ENCODE data around the gene NOL4L.
A peak's percentile ranks its signal among the peaks of the same experiment; 100 is the strongest.

The NOL4L gene

GRCh38 chr20:32585011-32585585 lies at the start of gene NOL4L:
Gene NOL4L, minus strand, starts transcription at chr20:32585333. Its CDS starts 443 bp downstream, at chr20:32584890.
- peak within 1 kb of the TSS in 1 of 2 donors; percentile 24 for H3K27ac ChIP-seq
- DNase-seq (ENCODE audit: low spot score): no peak
- TF ChIP-seq CTCF (IDR thresholded peaks at IDR 0.05): no peak
- H3K4me3 ChIP-seq: peak within 1 kb of the TSS; percentile 75

GRCh38 chr20:32634041-32634805 lies 49.1 kb upstream of the NOL4L start:
- no peak for TF ChIP-seq CTCF (IDR thresholded peaks at IDR 0.05)
- no peak overlapping the region for H3K4me3 ChIP-seq
- no peak overlapping the region for H3K27ac ChIP-seq
- no peak for DNase-seq (ENCODE audit: low spot score)

GRCh38 chr20:32632461-32633354 lies 47.6 kb upstream of the NOL4L start:
- Histone ChIP-seq H3K27ac (no peak overlapping the region), H3K4me3 (no peak overlapping the region)
- DNase-seq (ENCODE audit: low spot score): no peak
- TF ChIP-seq CTCF (IDR thresholded peaks at IDR 0.05): no peak

GRCh38 chr20:32631933-32632460 lies 46.9 kb upstream of the NOL4L start:
- TF ChIP-seq CTCF (IDR thresholded peaks at IDR 0.05): no peak
- H3K27ac ChIP-seq: no peak overlapping the region
- no peak for DNase-seq (ENCODE audit: low spot score)

GRCh38 chr20:32629813-32630212 lies 44.7 kb upstream of the NOL4L start:
- TF ChIP-seq CTCF (IDR thresholded peaks at IDR 0.05): no peak
- Histone ChIP-seq H3K4me3 (no peak overlapping the region), H3K27ac (no peak overlapping the region)
- no peak for DNase-seq (ENCODE audit: low spot score)

More at GRCh38 chr20:32631933-32632460, 46.9 kb upstream of the NOL4L start:
- H3K4me3 ChIP-seq: no peak overlapping the region

GRCh38 chr20:32628960-32629530 lies 43.9 kb upstream of the NOL4L start:
- no peak overlapping the region for H3K27ac ChIP-seq
- no peak for TF ChIP-seq CTCF (IDR thresholded peaks at IDR 0.05)
- no peak for DNase-seq (ENCODE audit: low spot score)

More at GRCh38 chr20:32628960-32629530, 43.9 kb upstream of the NOL4L start:
- no peak overlapping the region for H3K4me3 ChIP-seq

All from coronary artery (tissue), 2 donors.